DND-41 (cell line): Measurements from ENCODE around the gene KAT6B.

ENCODE experiments used
- EZH2 ChIP-seq: IDR thresholded peaks from 3 replicates; pipeline ENCODE4 v1.6.1; 2012; ENCODE audit warnings: borderline replicate concordance, low read depth, mild to moderate bottlenecking, moderate library complexity, low read length, inconsistent platforms; ENCODE audit not compliant: severe bottlenecking
- TF ChIP-seq, protein P1 (sequence below): IDR thresholded peaks from 2 replicates; pipeline ENCODE4 v1.5.1; 2012; ENCODE audit warnings: borderline replicate concordance, low read length, moderate library complexity, mild to moderate bottlenecking; ENCODE audit not compliant: poor library complexity, severe bottlenecking; ENCODE audit errors: extremely low read depth

- TF ChIP-seq, protein P1, sequence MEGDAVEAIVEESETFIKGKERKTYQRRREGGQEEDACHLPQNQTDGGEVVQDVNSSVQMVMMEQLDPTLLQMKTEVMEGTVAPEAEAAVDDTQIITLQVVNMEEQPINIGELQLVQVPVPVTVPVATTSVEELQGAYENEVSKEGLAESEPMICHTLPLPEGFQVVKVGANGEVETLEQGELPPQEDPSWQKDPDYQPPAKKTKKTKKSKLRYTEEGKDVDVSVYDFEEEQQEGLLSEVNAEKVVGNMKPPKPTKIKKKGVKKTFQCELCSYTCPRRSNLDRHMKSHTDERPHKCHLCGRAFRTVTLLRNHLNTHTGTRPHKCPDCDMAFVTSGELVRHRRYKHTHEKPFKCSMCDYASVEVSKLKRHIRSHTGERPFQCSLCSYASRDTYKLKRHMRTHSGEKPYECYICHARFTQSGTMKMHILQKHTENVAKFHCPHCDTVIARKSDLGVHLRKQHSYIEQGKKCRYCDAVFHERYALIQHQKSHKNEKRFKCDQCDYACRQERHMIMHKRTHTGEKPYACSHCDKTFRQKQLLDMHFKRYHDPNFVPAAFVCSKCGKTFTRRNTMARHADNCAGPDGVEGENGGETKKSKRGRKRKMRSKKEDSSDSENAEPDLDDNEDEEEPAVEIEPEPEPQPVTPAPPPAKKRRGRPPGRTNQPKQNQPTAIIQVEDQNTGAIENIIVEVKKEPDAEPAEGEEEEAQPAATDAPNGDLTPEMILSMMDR: no peak
- TF ChIP-seq EZH2: no peak
Measured at GRCh38 chr10:74881253-74881884, 55.0 kb downstream of the KAT6B start.
